Measurements from ENCODE around the gene GABRR3.
"Not testable (repeated sequence)": the region's sequence is repeated elsewhere in the genome, so short reads cannot be mapped to it uniquely, and the experiment has no call there.

GRCh38 chr3:98010883-98011449 lies 24.1 kb downstream of the GABRR3 start:
- not testable (repeated sequence) for TF ChIP-seq CTCF, POLR2A (IDR thresholded peaks at IDR 0.05)
